OCI-LY1 (cell line): ENCODE data around the gene DICER1.

ENCODE experiments used
- H2AFZ ChIP-seq: fragments of 200-600 bp; sonication (generic), shearing (Covaris generic); 2 replicates; pipeline ENCODE4 v1.6.0; 2014; ENCODE audit warnings: antibody characterized with exemption, mild to moderate bottlenecking, low read length
- H3F3A ChIP-seq: fragments of 200-600 bp; sonication (generic), shearing (Covaris generic); 2 replicates; pipeline ENCODE4 v1.6.0; 2014; ENCODE audit warnings: mild to moderate bottlenecking, antibody characterized with exemption, low read length, moderate library complexity; ENCODE audit not compliant: insufficient read depth
- H3K27ac ChIP-seq: fragments of 200-600 bp; sonication (generic); 2 replicates; pipeline ENCODE4 v1.5.1; 2014; ENCODE audit warnings: low read length, mixed run types, mild to moderate bottlenecking, low read depth; ENCODE audit not compliant: poor library complexity, severe bottlenecking
- H3K27me3 ChIP-seq: fragments of 200-600 bp; sonication (generic); 2 replicates; pipeline ENCODE4 v1.6.0; 2014; ENCODE audit warnings: antibody characterized with exemption, mild to moderate bottlenecking, low read length, moderate library complexity; ENCODE audit not compliant: insufficient read depth
- H3K36me3 ChIP-seq: fragments of 200-600 bp; sonication (generic); 2 replicates; pipeline ENCODE4 v1.6.1; 2014; ENCODE audit warnings: mild to moderate bottlenecking, antibody characterized with exemption, low read length, moderate library complexity, mixed read lengths; ENCODE audit not compliant: insufficient read depth
- H3K4me1 ChIP-seq: fragments of 200-600 bp; sonication (generic); 2 replicates; pipeline ENCODE4 v1.5.1; 2014; ENCODE audit warnings: mild to moderate bottlenecking, low read length, moderate library complexity; ENCODE audit not compliant: insufficient read depth, severe bottlenecking
- H3K4me2 ChIP-seq: fragments of 200-600 bp; sonication (generic), shearing (Covaris generic); 2 replicates; pipeline ENCODE4 v1.6.1; 2014; ENCODE audit warnings: low read length
- H3K4me3 ChIP-seq: fragments of 200-600 bp; sonication (generic); 2 replicates; pipeline ENCODE4 v1.5.1; 2014; ENCODE audit warnings: low read length, low read depth, mild to moderate bottlenecking, mixed read lengths; ENCODE audit not compliant: poor library complexity, severe bottlenecking
- H3K79me2 ChIP-seq: fragments of 200-600 bp; shearing (Covaris generic); 2 replicates; pipeline ENCODE4 v1.6.1; 2016; ENCODE audit warnings: mixed run types, low read length, mixed read lengths; ENCODE audit not compliant: insufficient read depth
- H3K9ac ChIP-seq: fragments of 200-600 bp; sonication (generic), shearing (Covaris generic); 2 replicates; pipeline ENCODE4 v1.6.1; 2014; ENCODE audit warnings: mild to moderate bottlenecking, low read length, mixed read lengths
- H3K9me2 ChIP-seq: fragments of 200-600 bp; sonication (generic), shearing (Covaris generic); 2 replicates; pipeline ENCODE4 v1.6.1; 2014; ENCODE audit warnings: low read depth, mild to moderate bottlenecking, low read length, mixed read lengths
- H3K9me3 ChIP-seq: fragments of 200-600 bp; shearing (Covaris generic); 2 replicates; pipeline ENCODE4 v1.6.1; 2014; ENCODE audit warnings: low read length, mixed read lengths
- H4K20me1 ChIP-seq: fragments of 200-600 bp; sonication (generic), shearing (Covaris generic); 2 replicates; pipeline ENCODE4 v1.6.0; 2016; ENCODE audit warnings: mild to moderate bottlenecking, low read length; ENCODE audit not compliant: insufficient read depth
- CTCF ChIP-seq: fragments of 200-600 bp; sonication (generic), shearing (Covaris generic); IDR thresholded peaks from 2 replicates; pipeline ENCODE4 v1.5.1; 2017; ENCODE audit warnings: mild to moderate bottlenecking, antibody characterized with exemption, low read length, moderate library complexity, mixed read lengths
- EZH2 ChIP-seq: fragments of 200-600 bp; sonication (generic), shearing (Covaris generic); IDR thresholded peaks from 2 replicates; pipeline ENCODE4 v1.8.0; 2017; ENCODE audit warnings: borderline replicate concordance, mixed run types, mild to moderate bottlenecking, antibody characterized with exemption, low read length, moderate library complexity, mixed read lengths

Gene DICER1

GRCh38 chr14:95144849-95145248, 12.5 kb downstream of the DICER1 start:
- peaks cover 36% of the 10 kb centered on the region for H3K4me1 ChIP-seq
- no peak overlapping the region for H3K27ac ChIP-seq
- peaks cover 67% of the 10 kb centered on the region for H3K79me2 ChIP-seq
- H3K27me3 ChIP-seq = no peaks in the 10 kb centered on the region
- H3K9ac ChIP-seq = no peak overlapping the region
- H3K9me3 ChIP-seq = peaks cover 3% of the 10 kb centered on the region; the same call in 1 of the 2 replicates
- no peak overlapping the region for H3K4me3 ChIP-seq
- no peaks in the 10 kb centered on the region; the same call in 1 of the 2 replicates for H4K20me1 ChIP-seq
- H3K36me3 ChIP-seq = peaks cover 10% of the 10 kb centered on the region
- no peak for TF ChIP-seq CTCF
- no peak for TF ChIP-seq EZH2
- no peaks in the 10 kb centered on the region for H3F3A ChIP-seq
- no peaks in the 10 kb centered on the region for H3K9me2 ChIP-seq
- H3K4me2 ChIP-seq = no peak overlapping the region
- no peak overlapping the region for H2AFZ ChIP-seq

GRCh38 chr14:95143808-95144620, 13.3 kb downstream of the DICER1 start:
- no peak overlapping the region for H3K27ac ChIP-seq
- H3K9me2 ChIP-seq = no peaks in the 10 kb centered on the region
- H3K4me1 ChIP-seq = peaks cover 37% of the 10 kb centered on the region
- no peak overlapping the region for H2AFZ ChIP-seq
- H3K9ac ChIP-seq = no peak overlapping the region
- peaks cover 59% of the 10 kb centered on the region for H3K79me2 ChIP-seq
- peaks cover 10% of the 10 kb centered on the region for H3K36me3 ChIP-seq
- no peaks in the 10 kb centered on the region for H3K27me3 ChIP-seq
- no peaks in the 10 kb centered on the region for H3F3A ChIP-seq
- H3K4me3 ChIP-seq = no peak overlapping the region
- H4K20me1 ChIP-seq = no peaks in the 10 kb centered on the region; the same call in 1 of the 2 replicates
- no peak overlapping the region for H3K4me2 ChIP-seq
- peaks cover 3% of the 10 kb centered on the region; the same call in 1 of the 2 replicates for H3K9me3 ChIP-seq
- TF ChIP-seq EZH2 (no peak), CTCF (no peak)

- TF ChIP-seq CTCF (no peak), EZH2 (no peak)
- no peak overlapping the region for H2AFZ ChIP-seq
- H3K27ac ChIP-seq = no peak overlapping the region
- no peak overlapping the region for H3K4me2 ChIP-seq
- peaks cover 44% of the 10 kb centered on the region for H3K79me2 ChIP-seq
- H3K4me3 ChIP-seq = no peak overlapping the region
- H3F3A ChIP-seq = no peaks in the 10 kb centered on the region
- no peak overlapping the region for H3K9ac ChIP-seq
- H3K27me3 ChIP-seq = no peaks in the 10 kb centered on the region
- no peaks in the 10 kb centered on the region for H3K9me2 ChIP-seq
- H3K36me3 ChIP-seq = peaks cover 10% of the 10 kb centered on the region
- peaks cover 37% of the 10 kb centered on the region for H3K4me1 ChIP-seq
- peaks cover 3% of the 10 kb centered on the region; the same call in 1 of the 2 replicates for H3K9me3 ChIP-seq
- H4K20me1 ChIP-seq = no peaks in the 10 kb centered on the region; the same call in 1 of the 2 replicates
Measured at GRCh38 chr14:95142208-95142607, 15.1 kb downstream of the DICER1 start.
